Activated CD8-positive, alpha-beta T cell treated with anti-CD3 and anti-CD28 coated beads, Interleukin-2, amount 10 ng/mL, durations not matched to agents 7 days and 5 days (primary cell): Measurements from ENCODE around the gene APOE. TPM values are rescaled to one million over a fixed set of nuclear protein-coding genes. Genes with fewer than 3 reads are reported as not detected.

Experiments used
- total RNA-seq, 2 experiments: library from RNA; stranded (reverse); gene quantifications; one replicate each; pipeline ENCODE4 v1.2.3, GENCODE V29; 2021

APOE gene
- total RNA-seq, 2 experiments from 2014 or later, result 0.68 to 0.89 TPM

Other genes with a start within 250 kb of the APOE start
- gene CEACAM19, start 234.3 kb upstream of the APOE start, total RNA-seq, result under 1 TPM; 0.23 to 0.34 TPM
- gene CEACAM16, start 206.6 kb upstream of the APOE start, total RNA-seq, result not detected
- gene BCL3, start 157.1 kb upstream of the APOE start, total RNA-seq, result 10 to 100 TPM; 22.4 to 25.1 TPM
- not detected for gene CBLC, start 127.9 kb upstream of the APOE start, total RNA-seq
- not detected for gene BCAM, start 96.7 kb upstream of the APOE start, total RNA-seq
- gene NECTIN2, start 59.5 kb upstream of the APOE start, total RNA-seq, result under 1 TPM; 0.26 to 0.31 TPM
- gene TOMM40, start 14.5 kb upstream of the APOE start, total RNA-seq, result 10 to 100 TPM; 84.5 to 88.4 TPM
- not detected for gene APOC1, start 8.8 kb downstream of the APOE start, total RNA-seq
- gene APOC4, start 36.4 kb downstream of the APOE start, total RNA-seq, result not detected
- gene APOC2, start 40.3 kb downstream of the APOE start, total RNA-seq, result not detected
- 10 to 100 TPM; 65.5 to 67.8 TPM for gene CLPTM1, start 49.6 kb downstream of the APOE start, total RNA-seq
- 10 to 100 TPM in 1 of 2 experiments, 1 to 10 TPM in 1; 8.7 to 10.2 TPM for gene RELB, start 95.7 kb downstream of the APOE start, total RNA-seq
- gene CLASRP, start 133.2 kb downstream of the APOE start, total RNA-seq, result 10 to 100 TPM; 82.5 to 94.5 TPM
- gene ZNF296, start 170.7 kb downstream of the APOE start, total RNA-seq, result 1 to 10 TPM; 6.2 to 6.3 TPM
- 10 to 100 TPM; 30.2 to 31.7 TPM for gene GEMIN7, start 173.5 kb downstream of the APOE start, total RNA-seq
- gene PPP1R37, start 187.4 kb downstream of the APOE start, total RNA-seq, result 10 to 100 TPM; 28.3 to 29.2 TPM